C4-2B (cell line): Measurements from ENCODE around the gene ITPR2.

Experiments
- CTCF ChIP-seq: fragments of 450-650 bp; conservative IDR thresholded peaks from 2 replicates; pipeline ENCODE4 v1.5.1; 2017; ENCODE audit warnings: mild to moderate bottlenecking
- ZFX ChIP-seq: fragments of 450-650 bp; IDR thresholded peaks from 2 replicates; pipeline ENCODE4 v1.6.1; 2017

- TF ChIP-seq CTCF = no peak
- no peak for TF ChIP-seq ZFX
Observed at GRCh38 chr12:26746121-26746714, 86.8 kb downstream of the ITPR2 start.
